Tibial nerve (tissue), 4 donors: ENCODE results near the gene QSOX1. TPM values are rescaled to one million over a fixed set of nuclear protein-coding genes. Genes with fewer than 3 reads are reported as not detected.

Experiments used
- DNase-seq, 2 donors: peaks; one replicate each; pipeline ENCODE4 v3.0.0-alpha.2; 2019; ENCODE audit warnings: low spot score in 2 of 2
- H3K27ac ChIP-seq, 4 donors: fragments of 200-600 bp; sonication (generic) in 3 of 4; one replicate each; pipeline ENCODE4 v1.5.1; 2017 to 2019; ENCODE audit warnings: mild to moderate bottlenecking in 1 of 4
- H3K27me3 ChIP-seq, 2 donors: fragments of 200-600 bp; sonication (generic) in 1 of 2; one replicate each; pipeline versions ENCODE4 v1.5.1 to v1.6.0; 2017 to 2019
- H3K36me3 ChIP-seq, 3 donors: fragments of 200-600 bp; sonication (generic); one replicate each; pipeline ENCODE4 v1.5.1; 2018 to 2019
- H3K4me1 ChIP-seq, 4 donors: fragments of 200-600 bp; sonication (generic) in 3 of 4; one replicate each; pipeline ENCODE4 v1.5.1; 2017 to 2019
- H3K4me3 ChIP-seq, 4 donors: fragments of 200-600 bp; sonication (generic) in 3 of 4; one replicate each; pipeline ENCODE4 v1.5.1; 2017 to 2019; ENCODE audit warnings: mild to moderate bottlenecking in 1 of 4, moderate library complexity in 1 of 4
- H3K9me3 ChIP-seq, 4 donors: fragments of 200-600 bp; sonication (generic) in 3 of 4; one replicate each; pipeline ENCODE4 v1.5.1; 2017 to 2019
- EP300 ChIP-seq, 2 donors: sonication (generic); formaldehyde crosslinking; IDR thresholded peaks; one replicate each; pipeline ENCODE4 v1.6.1; 2017; ENCODE audit warnings: antibody characterized with exemption in 2 of 2, mild to moderate bottlenecking in 1 of 2
- POLR2A ChIP-seq, 2 donors: fragments of 450-650 bp; IDR thresholded peaks; one replicate each; pipeline ENCODE4 v1.6.1; 2017; ENCODE audit warnings: antibody characterized with exemption in 2 of 2, mild to moderate bottlenecking in 2 of 2, moderate library complexity in 2 of 2
- WGBS, 2 donors: methylation state at CpG; one replicate each; pipeline ENCODE4 v1.1.5; 2018; 5-methylcytosine and 5-hydroxymethylcytosine counted together
- total RNA-seq, 4 donors: library from RNA; depleted of rRNA; stranded (reverse); fragments of >200 nt; gene quantifications; one replicate each; pipeline ENCODE4 v1.1.0, GENCODE V29; 2016
- TF ChIP-seq, protein P1 (sequence below), 5 experiments: fragments of 200-600 bp in 3 of 5; fragments of 450-650 bp in 2 of 5; sonication (generic) in 3 of 5; IDR thresholded peaks; one replicate each; pipeline ENCODE4 v1.5.1; 2016 to 2019; ENCODE audit warnings: antibody characterized with exemption in 5 of 5, mild to moderate bottlenecking in 3 of 5, moderate library complexity in 2 of 5

QSOX1 gene
- total RNA-seq, 4 donors from 2014 or later = 41.0 to 55.5 (median 50.7) TPM

DNA sequence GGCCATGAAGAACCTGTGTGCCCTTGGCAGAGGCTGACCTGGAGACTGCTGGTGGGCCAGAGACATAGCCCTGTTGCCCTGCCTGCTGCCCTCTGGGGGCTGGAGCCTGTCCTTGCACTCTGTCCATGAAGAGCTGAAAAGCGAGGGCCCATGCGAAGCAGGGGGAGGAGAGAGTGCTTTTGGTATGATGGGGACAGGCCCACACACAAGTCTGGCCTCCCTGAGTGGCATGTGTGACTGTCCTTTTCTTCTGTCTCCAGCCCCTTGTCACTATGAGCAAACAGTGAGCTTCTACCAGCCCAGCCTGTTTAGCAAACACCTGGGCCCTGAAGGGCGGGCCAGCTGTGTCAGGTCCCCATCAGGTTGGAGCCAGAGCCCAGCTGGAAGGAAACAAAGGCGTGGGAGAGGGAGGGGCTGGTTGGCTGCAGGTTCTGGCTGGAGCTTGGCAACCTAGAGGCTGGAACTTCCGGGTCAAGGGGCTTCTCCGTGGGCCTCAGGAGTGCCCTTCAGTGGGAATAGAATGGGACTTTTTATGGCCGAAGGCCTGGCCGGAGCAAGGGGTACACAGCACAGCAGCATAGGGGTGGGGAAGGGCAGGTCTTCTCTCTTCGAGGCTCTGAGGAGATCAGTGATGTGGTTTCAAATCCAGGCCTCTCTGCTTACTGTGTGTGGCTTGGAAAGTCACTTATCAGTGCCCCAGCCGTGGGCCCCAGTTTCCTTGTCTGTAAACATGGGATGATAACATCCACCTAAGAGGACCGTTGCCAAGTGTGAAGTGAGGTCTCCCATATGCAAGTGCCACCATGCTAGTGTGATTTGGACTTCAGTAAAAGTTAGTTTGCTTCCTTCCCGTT is 14.3 kb downstream of the QSOX1 start:
- H3K4me3 ChIP-seq = no peak overlapping the region
- no peak for TF ChIP-seq POLR2A (IDR thresholded peaks at IDR 0.05)
- TF ChIP-seq, protein P1, sequence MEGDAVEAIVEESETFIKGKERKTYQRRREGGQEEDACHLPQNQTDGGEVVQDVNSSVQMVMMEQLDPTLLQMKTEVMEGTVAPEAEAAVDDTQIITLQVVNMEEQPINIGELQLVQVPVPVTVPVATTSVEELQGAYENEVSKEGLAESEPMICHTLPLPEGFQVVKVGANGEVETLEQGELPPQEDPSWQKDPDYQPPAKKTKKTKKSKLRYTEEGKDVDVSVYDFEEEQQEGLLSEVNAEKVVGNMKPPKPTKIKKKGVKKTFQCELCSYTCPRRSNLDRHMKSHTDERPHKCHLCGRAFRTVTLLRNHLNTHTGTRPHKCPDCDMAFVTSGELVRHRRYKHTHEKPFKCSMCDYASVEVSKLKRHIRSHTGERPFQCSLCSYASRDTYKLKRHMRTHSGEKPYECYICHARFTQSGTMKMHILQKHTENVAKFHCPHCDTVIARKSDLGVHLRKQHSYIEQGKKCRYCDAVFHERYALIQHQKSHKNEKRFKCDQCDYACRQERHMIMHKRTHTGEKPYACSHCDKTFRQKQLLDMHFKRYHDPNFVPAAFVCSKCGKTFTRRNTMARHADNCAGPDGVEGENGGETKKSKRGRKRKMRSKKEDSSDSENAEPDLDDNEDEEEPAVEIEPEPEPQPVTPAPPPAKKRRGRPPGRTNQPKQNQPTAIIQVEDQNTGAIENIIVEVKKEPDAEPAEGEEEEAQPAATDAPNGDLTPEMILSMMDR (IDR thresholded peaks at IDR 0.05) = peak in 1 of 5 experiments; percentile 19
- no peak for TF ChIP-seq EP300 (IDR thresholded peaks at IDR 0.05)
- no peaks in the 10 kb centered on the region for H3K9me3 ChIP-seq
- no peak for DNase-seq
- H3K27ac ChIP-seq = no peak overlapping the region
- peaks cover 0 to 19% (median 3%) of the 10 kb centered on the region in 3 donors for H3K36me3 ChIP-seq
- H3K4me1 ChIP-seq = peaks cover 0 to 16% (median 3%) of the 10 kb centered on the region in 4 donors
- WGBS, 2 donors = 84% methylated on average over 11 to 12 of the region's 12 CpGs
- no peaks in the 10 kb centered on the region for H3K27me3 ChIP-seq

DNA sequence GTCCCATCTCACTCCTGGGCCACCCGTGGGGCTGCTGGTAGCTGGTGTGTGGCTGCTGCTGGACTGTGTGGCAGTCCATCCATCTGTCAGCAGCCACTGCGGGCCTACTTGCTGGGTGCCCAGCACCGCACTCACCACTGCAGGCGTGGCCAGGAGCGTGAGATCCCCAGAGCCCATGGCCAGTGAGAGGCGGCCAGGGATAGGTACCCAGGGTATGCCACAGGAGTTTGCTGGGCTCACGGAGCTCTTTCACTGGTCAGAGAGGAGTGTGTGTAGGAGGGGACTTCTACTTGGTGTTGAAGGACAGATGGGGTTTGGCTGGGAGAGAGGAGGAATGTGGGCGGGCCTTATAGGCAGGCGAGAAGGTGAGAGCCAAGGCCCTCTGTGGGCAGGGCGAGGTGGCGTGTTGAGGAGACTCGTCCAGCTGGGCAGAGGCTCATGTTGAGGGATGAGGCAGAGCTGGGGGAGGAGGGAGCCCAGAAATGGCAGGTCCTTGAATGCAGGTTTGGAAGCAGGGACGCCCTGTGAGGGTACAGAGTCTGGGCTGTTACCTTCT is 15.0 kb downstream of the QSOX1 start:
- Histone ChIP-seq H3K27me3 (no peaks in the 10 kb centered on the region), H3K4me3 (no peak overlapping the region), H3K4me1 (peaks cover 0 to 19% (median 3%) of the 10 kb centered on the region in 4 donors), H3K36me3 (peaks cover 0 to 19% (median 3%) of the 10 kb centered on the region in 3 donors), H3K9me3 (no peaks in the 10 kb centered on the region), H3K27ac (no peak overlapping the region)
- TF ChIP-seq EP300 (IDR thresholded peaks at IDR 0.05) (no peak), POLR2A (IDR thresholded peaks at IDR 0.05) (no peak)
- TF ChIP-seq, protein P1 (IDR thresholded peaks at IDR 0.05) = no peak
- DNase-seq = no peak
- WGBS, 2 donors = 88 to 96% methylated on average over 13 of the region's 13 CpGs

DNA sequence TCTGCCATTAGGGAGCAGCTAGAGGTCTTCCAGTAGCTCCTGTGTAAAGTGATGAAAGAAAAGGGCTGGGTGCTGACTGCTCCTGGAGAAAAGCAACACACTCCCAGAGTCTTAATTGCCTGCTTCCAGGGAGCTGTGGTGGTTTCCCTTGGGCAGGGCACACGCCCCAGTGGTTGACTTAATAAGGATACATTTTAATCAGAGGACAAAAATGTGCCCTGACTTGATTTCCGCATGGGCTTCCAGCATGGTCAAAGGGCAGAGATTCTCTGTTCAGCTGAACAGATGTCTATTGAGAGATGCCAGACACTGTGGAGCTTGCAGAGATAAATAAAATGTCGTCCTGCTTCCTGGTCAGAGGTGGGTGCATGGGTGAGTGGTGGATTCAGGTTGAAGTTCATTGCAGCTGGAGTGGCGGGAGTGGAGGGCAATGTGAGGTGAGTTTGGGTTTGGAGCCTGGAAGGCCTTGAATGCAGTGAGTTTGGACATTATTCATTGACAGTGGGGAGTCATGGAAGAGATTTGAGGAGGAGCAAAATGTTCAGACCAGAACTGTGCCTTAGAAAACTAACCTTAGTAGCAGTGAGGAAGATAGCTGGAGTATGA is 16.0 kb downstream of the QSOX1 start:
- peaks cover 0 to 19% (median 3%) of the 10 kb centered on the region in 4 donors for H3K4me1 ChIP-seq
- peaks cover 0 to 22% (median 3%) of the 10 kb centered on the region in 3 donors for H3K36me3 ChIP-seq
- no peak for TF ChIP-seq POLR2A (IDR thresholded peaks at IDR 0.05)
- TF ChIP-seq EP300 (IDR thresholded peaks at IDR 0.05) = no peak
- TF ChIP-seq, protein P1 (IDR thresholded peaks at IDR 0.05) = no peak
- DNase-seq = no peak
- H3K9me3 ChIP-seq = no peaks in the 10 kb centered on the region
- no peaks in the 10 kb centered on the region for H3K27me3 ChIP-seq
- H3K27ac ChIP-seq = no peak overlapping the region
- WGBS, 2 donors = 33 to 71% methylated on average over 4 of the region's 4 CpGs
- no peak overlapping the region for H3K4me3 ChIP-seq

DNA sequence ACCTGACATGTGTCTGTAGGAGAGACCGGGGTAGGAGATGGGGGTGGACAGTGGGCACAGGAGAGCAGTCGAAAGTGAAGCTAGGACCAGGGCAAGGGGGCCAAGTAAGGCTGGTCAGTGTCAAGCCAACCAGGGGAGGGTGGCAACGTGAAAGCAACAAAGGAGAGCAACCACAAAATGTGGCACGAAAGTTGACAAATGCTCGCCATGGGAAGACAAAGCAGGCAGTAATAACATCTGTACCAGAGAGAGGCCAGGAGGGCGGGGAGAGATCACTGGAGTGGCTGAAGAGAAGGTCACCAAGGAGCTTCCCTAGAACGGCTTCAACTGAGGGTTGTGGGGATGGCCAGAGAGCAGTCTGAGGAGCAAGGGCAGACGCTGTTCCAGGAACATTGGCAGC is 17.0 kb downstream of the QSOX1 start:
- no peaks in the 10 kb centered on the region for H3K27me3 ChIP-seq
- DNase-seq = no peak
- H3K36me3 ChIP-seq = peaks cover 0 to 27% (median 2%) of the 10 kb centered on the region in 3 donors
- no peak for TF ChIP-seq POLR2A (IDR thresholded peaks at IDR 0.05)
- TF ChIP-seq, protein P1 (IDR thresholded peaks at IDR 0.05) = no peak
- TF ChIP-seq EP300 (IDR thresholded peaks at IDR 0.05) = no peak
- peaks cover 0 to 13% (median 2%) of the 10 kb centered on the region in 4 donors for H3K4me1 ChIP-seq
- no peaks in the 10 kb centered on the region for H3K9me3 ChIP-seq
- no peak overlapping the region for H3K27ac ChIP-seq
- no peak overlapping the region for H3K4me3 ChIP-seq
- WGBS, 2 donors = 87% methylated on average over 8 of the region's 8 CpGs
